Loucy (cell line): ENCODE measurements around the gene HOXD11.

Experiments
- H2AFZ ChIP-seq: fragments of 200-600 bp; sonication (generic); 2 replicates; pipeline ENCODE4 v1.6.0; 2016; ENCODE audit warnings: antibody characterized with exemption, mild to moderate bottlenecking, low read length, moderate library complexity
- H3F3A ChIP-seq: fragments of 200-600 bp; 2 replicates; pipeline ENCODE4 v1.6.0; 2016; ENCODE audit warnings: antibody characterized with exemption, low read depth, mild to moderate bottlenecking
- H3K27me3 ChIP-seq: fragments of 200-600 bp; sonication (generic); 2 replicates; pipeline ENCODE4 v1.6.1; 2014; ENCODE audit warnings: low read length, mild to moderate bottlenecking; ENCODE audit not compliant: insufficient read depth, poor library complexity, severe bottlenecking
- H3K36me3 ChIP-seq: fragments of 200-600 bp; sonication (generic); 2 replicates; pipeline ENCODE4 v1.6.1; 2016; ENCODE audit warnings: low read length; ENCODE audit not compliant: insufficient read depth
- H3K4me1 ChIP-seq: fragments of 200-600 bp; sonication (generic); 2 replicates; pipeline ENCODE4 v1.5.1; 2014; ENCODE audit warnings: low read length, mild to moderate bottlenecking; ENCODE audit not compliant: insufficient read depth, poor library complexity, severe bottlenecking
- H3K4me2 ChIP-seq: fragments of 200-600 bp; sonication (generic); 2 replicates; pipeline ENCODE4 v1.6.0; 2014; ENCODE audit warnings: antibody characterized with exemption, low read length, low read depth, mild to moderate bottlenecking; ENCODE audit not compliant: poor library complexity, severe bottlenecking
- H3K4me3 ChIP-seq: fragments of 200-600 bp; sonication (generic); 2 replicates; pipeline ENCODE4 v1.5.1; 2014; ENCODE audit warnings: low read length, mild to moderate bottlenecking, mixed read lengths; ENCODE audit not compliant: poor library complexity, severe bottlenecking
- H3K79me2 ChIP-seq: fragments of 200-600 bp; sonication (generic); 2 replicates; pipeline ENCODE4 v1.6.1; 2014; ENCODE audit warnings: low read length; ENCODE audit not compliant: insufficient read depth
- H3K9ac ChIP-seq: fragments of 200-600 bp; sonication (generic); 2 replicates; pipeline ENCODE4 v1.6.0; 2014; ENCODE audit warnings: mild to moderate bottlenecking, low read depth, low read length, moderate library complexity; ENCODE audit not compliant: poor library complexity, severe bottlenecking
- H3K9me2 ChIP-seq: fragments of 200-600 bp; sonication (generic); replicated peaks from 2 replicates; pipeline ENCODE4 v1.6.1; 2016; ENCODE audit warnings: low read depth, low read length, mixed read lengths
- H3K9me3 ChIP-seq: fragments of 200-600 bp; sonication (generic); 2 replicates; pipeline ENCODE4 v1.6.1; 2014; ENCODE audit warnings: mild to moderate bottlenecking, antibody characterized with exemption, low read length, low read depth; ENCODE audit not compliant: insufficient read depth
- H4K20me1 ChIP-seq: fragments of 200-600 bp; sonication (generic); 2 replicates; pipeline ENCODE4 v1.6.0; 2014; ENCODE audit warnings: antibody characterized with exemption, low read length, mild to moderate bottlenecking; ENCODE audit not compliant: insufficient read depth, poor library complexity, severe bottlenecking
- CTCF ChIP-seq: fragments of 200-600 bp; sonication (generic); conservative IDR thresholded peaks from 2 replicates; pipeline ENCODE4 v1.5.1; 2014; ENCODE audit warnings: mild to moderate bottlenecking, antibody characterized with exemption, low read length
- EZH2phosphoT487 ChIP-seq: fragments of 200-600 bp; IDR thresholded peaks from 2 replicates; pipeline ENCODE4 v1.6.1; 2018; ENCODE audit warnings: antibody characterized with exemption, mild to moderate bottlenecking, moderate library complexity, borderline replicate concordance

Gene HOXD11

GRCh38 chr2:176067589-176068418, 39.3 kb upstream of the HOXD11 start:
- no peaks in the 10 kb centered on the region for H4K20me1 ChIP-seq
- H3K9me2 ChIP-seq = no peaks in the 10 kb centered on the region
- no peaks in the 10 kb centered on the region for H3K79me2 ChIP-seq
- H3K9me3 ChIP-seq = no peaks in the 10 kb centered on the region
- H3K4me2 ChIP-seq = no peak overlapping the region
- H3K36me3 ChIP-seq = no peaks in the 10 kb centered on the region
- H3K4me3 ChIP-seq = no peak overlapping the region
- H3K27me3 ChIP-seq = no peaks in the 10 kb centered on the region
- H3K9ac ChIP-seq = no peak overlapping the region
- no peaks in the 10 kb centered on the region for H3F3A ChIP-seq
- TF ChIP-seq EZH2phosphoT487 (no peak), CTCF (no peak)
- H2AFZ ChIP-seq = no peak overlapping the region
- no peaks in the 10 kb centered on the region for H3K4me1 ChIP-seq

GRCh38 chr2:176068419-176068832, 38.7 kb upstream of the HOXD11 start:
- Histone ChIP-seq H3K4me2 (no peak overlapping the region), H4K20me1 (no peaks in the 10 kb centered on the region), H3K4me3 (no peak overlapping the region)

GRCh38 chr2:176071330-176072291, 35.5 kb upstream of the HOXD11 start:
- Histone ChIP-seq H3K27me3 (no peaks in the 10 kb centered on the region), H3K9me3 (no peaks in the 10 kb centered on the region), H3K4me1 (no peaks in the 10 kb centered on the region), H3K4me3 (no peak overlapping the region), H2AFZ (no peak overlapping the region), H3K9ac (no peak overlapping the region), H3K36me3 (no peaks in the 10 kb centered on the region), H3F3A (no peaks in the 10 kb centered on the region), H3K4me2 (no peak overlapping the region), H3K79me2 (no peaks in the 10 kb centered on the region), H4K20me1 (no peaks in the 10 kb centered on the region), H3K9me2 (no peaks in the 10 kb centered on the region)
- TF ChIP-seq CTCF (no peak), EZH2phosphoT487 (no peak)

More at GRCh38 chr2:176068419-176068832, 38.7 kb upstream of the HOXD11 start:
- Histone ChIP-seq H3K79me2 (no peaks in the 10 kb centered on the region), H3F3A (no peaks in the 10 kb centered on the region), H3K36me3 (no peaks in the 10 kb centered on the region), H2AFZ (no peak overlapping the region), H3K9ac (no peak overlapping the region), H3K27me3 (no peaks in the 10 kb centered on the region), H3K4me1 (no peaks in the 10 kb centered on the region), H3K9me2 (no peaks in the 10 kb centered on the region), H3K9me3 (no peaks in the 10 kb centered on the region)
- TF ChIP-seq EZH2phosphoT487 (no peak), CTCF (no peak)
